ENCODE data around the gene PARS2.

The PARS2 gene

DNA sequence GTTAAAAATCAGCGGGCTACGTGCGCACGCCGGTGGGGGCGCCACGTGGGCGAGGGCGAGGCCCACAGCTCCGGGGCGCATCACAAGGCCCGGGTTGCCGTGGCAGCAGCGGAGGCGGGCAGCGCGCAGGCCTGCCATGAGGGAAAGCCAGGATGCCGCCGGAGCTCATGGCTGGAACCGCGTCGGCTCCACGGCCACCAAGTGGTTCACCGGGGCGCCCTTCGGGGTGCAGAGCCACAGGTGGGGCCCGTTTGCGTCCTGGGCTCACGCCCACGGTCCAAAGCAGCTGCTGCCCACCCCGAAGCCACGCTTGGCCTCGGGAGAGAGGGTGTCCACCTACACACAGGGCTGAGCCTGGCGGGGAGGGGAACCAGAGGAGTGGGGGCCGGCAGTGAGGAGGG lies 41.7 kb upstream of the PARS2 start:
- TF ChIP-seq GATA3 (IDR thresholded peaks at IDR 0.05; ENCODE audit: low read depth, low read length) = no peak
- TF ChIP-seq GATA2 (IDR thresholded peaks at IDR 0.05; ENCODE audit: low read depth, low read length) = no peak

GRCh38 chr1:54805466-54805865 lies 41.1 kb upstream of the PARS2 start:
- TF ChIP-seq GATA2 (IDR thresholded peaks at IDR 0.05; ENCODE audit: low read depth, low read length) (no peak), GATA3 (IDR thresholded peaks at IDR 0.05; ENCODE audit: low read depth, low read length) (no peak)

- TF ChIP-seq GATA2 (IDR thresholded peaks at IDR 0.05; ENCODE audit: low read depth, low read length) (no peak), GATA3 (IDR thresholded peaks at IDR 0.05; ENCODE audit: low read depth, low read length) (no peak)
These were observed 40.3 kb upstream of the PARS2 start for GRCh38 chr1:54804471-54805132.

DNA sequence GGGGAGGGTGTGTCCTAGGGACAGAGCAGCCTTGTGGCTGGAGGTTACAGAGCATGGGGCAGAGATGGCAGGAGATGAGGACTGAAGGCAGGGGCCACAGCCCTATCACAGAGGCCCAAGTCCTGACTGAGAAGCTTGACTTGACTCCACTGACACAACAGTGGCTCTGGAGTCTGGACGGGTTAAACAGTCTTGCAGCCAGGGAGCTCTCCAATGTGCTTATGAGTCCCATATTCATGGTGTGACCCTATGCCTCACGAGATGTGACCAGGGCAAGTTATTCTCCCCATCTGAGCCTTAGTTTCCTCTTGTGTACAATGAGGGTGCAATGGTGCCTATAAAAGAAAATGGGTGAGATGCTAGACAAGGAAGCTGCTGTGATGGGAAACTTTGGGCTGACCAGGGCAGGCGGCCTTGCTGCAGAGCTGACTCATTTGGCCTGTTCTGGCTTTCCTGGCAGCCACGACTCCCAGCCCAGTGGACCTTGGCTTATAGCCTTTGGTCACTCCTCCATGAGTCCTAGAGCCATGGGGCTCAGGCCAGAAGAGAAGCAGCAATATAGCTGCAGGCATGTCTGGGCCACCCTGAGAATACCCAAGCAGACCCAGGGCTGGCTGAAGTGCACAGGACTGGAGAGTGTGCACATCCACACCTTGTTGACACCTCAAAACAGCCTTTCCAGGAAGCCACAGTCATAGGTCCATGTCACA lies 39.6 kb upstream of the PARS2 start:
- TF ChIP-seq GATA2 (IDR thresholded peaks at IDR 0.05; ENCODE audit: low read depth, low read length) (no peak), GATA3 (IDR thresholded peaks at IDR 0.05; ENCODE audit: low read depth, low read length) (no peak)

- TF ChIP-seq GATA3 (IDR thresholded peaks at IDR 0.05; ENCODE audit: low read depth, low read length) (no peak), GATA2 (IDR thresholded peaks at IDR 0.05; ENCODE audit: low read depth, low read length) (no peak)
These were observed 36.8 kb upstream of the PARS2 start, which contains the start of gene TTC22 for GRCh38 chr1:54800899-54801759. TSS of gene TTC22 (minus strand) at chr1:54801323. CDS start at chr1:54801163, 160 bp downstream.

- no peak for TF ChIP-seq GATA2 (IDR thresholded peaks at IDR 0.05; ENCODE audit: low read depth, low read length)
- TF ChIP-seq GATA3 (IDR thresholded peaks at IDR 0.05; ENCODE audit: low read depth, low read length) = no peak
These were observed 35.9 kb upstream of the PARS2 start for GRCh38 chr1:54800041-54800898.

GRCh38 chr1:54798769-54799641 lies 34.7 kb upstream of the PARS2 start:
- TF ChIP-seq GATA3 (IDR thresholded peaks at IDR 0.05; ENCODE audit: low read depth, low read length) (no peak), GATA2 (IDR thresholded peaks at IDR 0.05; ENCODE audit: low read depth, low read length) (no peak)

- TF ChIP-seq GATA2 (IDR thresholded peaks at IDR 0.05; ENCODE audit: low read depth, low read length) (no peak), GATA3 (IDR thresholded peaks at IDR 0.05; ENCODE audit: low read depth, low read length) (no peak)
These were observed 33.9 kb upstream of the PARS2 start for GRCh38 chr1:54798206-54798605.

DNA sequence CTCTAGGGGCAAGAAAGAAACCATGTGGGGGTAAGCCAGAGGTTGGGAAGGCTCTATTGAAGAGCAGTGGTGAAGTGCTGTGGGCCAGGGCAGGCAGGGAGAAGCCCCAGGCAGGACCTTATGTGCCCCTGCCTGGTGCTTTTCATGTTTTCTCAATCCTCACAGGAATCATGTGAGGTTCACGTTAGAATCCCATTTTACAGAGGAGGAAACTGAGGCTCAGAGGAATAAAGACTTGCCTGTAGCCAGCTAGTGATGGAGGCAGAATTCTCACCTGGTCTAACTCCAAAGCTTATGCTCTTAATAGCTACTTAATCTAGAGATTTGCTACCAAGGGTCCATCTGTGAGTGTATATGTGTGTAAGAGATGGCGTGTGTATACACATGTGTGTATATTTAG lies 32.6 kb upstream of the PARS2 start:
- no peak for TF ChIP-seq GATA3 (IDR thresholded peaks at IDR 0.05; ENCODE audit: low read depth, low read length)
- no peak for TF ChIP-seq GATA2 (IDR thresholded peaks at IDR 0.05; ENCODE audit: low read depth, low read length)

- TF ChIP-seq GATA2 (IDR thresholded peaks at IDR 0.05; ENCODE audit: low read depth, low read length) (peak; percentile 62; the same call in 1 of the 2 replicates), GATA3 (IDR thresholded peaks at IDR 0.05; ENCODE audit: low read depth, low read length) (no peak)
These were observed 31.6 kb upstream of the PARS2 start for GRCh38 chr1:54795841-54796468.

DNA sequence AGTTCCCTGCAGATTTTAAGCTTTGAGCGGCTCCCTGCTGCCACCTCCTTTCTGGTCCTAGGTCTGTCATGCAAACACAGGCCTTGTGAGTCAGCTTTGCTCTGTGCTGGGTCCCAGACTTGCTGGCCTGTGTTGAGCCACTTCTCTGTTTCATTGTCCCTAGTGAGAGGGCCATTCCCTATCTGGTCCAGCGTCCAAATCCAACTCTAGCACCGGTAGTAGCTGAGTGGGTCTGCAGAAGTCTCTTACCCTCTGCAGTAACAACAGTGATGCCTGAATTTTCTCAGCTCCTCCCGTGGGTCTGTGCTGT lies 31.0 kb upstream of the PARS2 start:
- TF ChIP-seq GATA2 (IDR thresholded peaks at IDR 0.05; ENCODE audit: low read depth, low read length) (no peak), GATA3 (IDR thresholded peaks at IDR 0.05; ENCODE audit: low read depth, low read length) (no peak)

All from SH-SY5Y (cell line).